Measurements from ENCODE around the gene SESN1.
A peak's percentile ranks its signal among the peaks of the same experiment; 100 is the strongest.
"Not testable (repeated sequence)": the region's sequence is repeated elsewhere in the genome, so short reads cannot be mapped to it uniquely, and the experiment has no call there.

SESN1 gene

GRCh38 chr6:109094416-109095035 is at the start of gene SESN1:
TSS of gene SESN1 (minus strand) at chr6:109094846. CDS start at chr6:109094073, 773 bp downstream.
- peak; percentile 84 to 92 for DNase-seq (ENCODE audit: low read depth in 2 of 2)

GRCh38 chr6:109143191-109143590 is 48.5 kb upstream of the SESN1 start:
- DNase-seq (ENCODE audit: low read depth in 2 of 2): no peak

GRCh38 chr6:109142067-109142466 is 47.4 kb upstream of the SESN1 start:
- DNase-seq (ENCODE audit: low read depth in 2 of 2): not testable (repeated sequence)

GRCh38 chr6:109139109-109139508 is 44.5 kb upstream of the SESN1 start:
- no peak for DNase-seq (ENCODE audit: low read depth in 2 of 2)

- DNase-seq (ENCODE audit: low read depth in 2 of 2): not testable (repeated sequence)
Observed at GRCh38 chr6:109136530-109136929, 41.9 kb upstream of the SESN1 start.

GRCh38 chr6:109136039-109136438 is 41.4 kb upstream of the SESN1 start:
- DNase-seq (ENCODE audit: low read depth in 2 of 2): not testable (repeated sequence)

GRCh38 chr6:109135600-109135999 is 41.0 kb upstream of the SESN1 start:
- not testable (repeated sequence) for DNase-seq (ENCODE audit: low read depth in 2 of 2)

GRCh38 chr6:109130065-109130464 is 35.4 kb upstream of the SESN1 start:
- no peak for DNase-seq (ENCODE audit: low read depth in 2 of 2)

- DNase-seq (ENCODE audit: low read depth in 2 of 2): no peak
Observed at GRCh38 chr6:109125504-109125903, 30.9 kb upstream of the SESN1 start.

GRCh38 chr6:109124219-109124618 is 29.6 kb upstream of the SESN1 start:
- DNase-seq (ENCODE audit: low read depth in 2 of 2): no peak

- DNase-seq (ENCODE audit: low read depth in 2 of 2): no peak
Observed at GRCh38 chr6:109121411-109121810, 26.8 kb upstream of the SESN1 start.

- no peak for DNase-seq (ENCODE audit: low read depth in 2 of 2)
Observed at GRCh38 chr6:109118871-109119354, 24.3 kb upstream of the SESN1 start.

GRCh38 chr6:109118337-109118736 is 23.7 kb upstream of the SESN1 start:
- no peak for DNase-seq (ENCODE audit: low read depth in 2 of 2)

GRCh38 chr6:109117346-109118035 is 22.8 kb upstream of the SESN1 start:
- DNase-seq (ENCODE audit: low read depth in 2 of 2): no peak

GRCh38 chr6:109112663-109113062 is 18.0 kb upstream of the SESN1 start:
- DNase-seq (ENCODE audit: low read depth in 2 of 2): not testable (repeated sequence)

GRCh38 chr6:109109663-109110062 is 15.0 kb upstream of the SESN1 start:
- DNase-seq (ENCODE audit: low read depth in 2 of 2): not testable (repeated sequence)

- DNase-seq (ENCODE audit: low read depth in 2 of 2): no peak
Observed at GRCh38 chr6:109105681-109106080, 11.0 kb upstream of the SESN1 start.

- DNase-seq (ENCODE audit: low read depth in 2 of 2): no peak
Observed at GRCh38 chr6:109104512-109104911, 9.9 kb upstream of the SESN1 start.

- DNase-seq (ENCODE audit: low read depth in 2 of 2): no peak
Observed at GRCh38 chr6:109103942-109104341, 9.3 kb upstream of the SESN1 start.

GRCh38 chr6:109102762-109103161 is 8.1 kb upstream of the SESN1 start:
- DNase-seq (ENCODE audit: low read depth in 2 of 2): no peak

- no peak for DNase-seq (ENCODE audit: low read depth in 2 of 2)
Observed at GRCh38 chr6:109097661-109098060, 3.0 kb upstream of the SESN1 start.

- no peak for DNase-seq (ENCODE audit: low read depth in 2 of 2)
Observed at GRCh38 chr6:109096208-109096607, 1.6 kb upstream of the SESN1 start.

GRCh38 chr6:109095835-109096084 is 1.1 kb upstream of the SESN1 start:
- no peak for DNase-seq (ENCODE audit: low read depth in 2 of 2)

Measured in stimulated activated CD4-positive, alpha-beta T cell treated with anti-CD3 and anti-CD28 coated beads, Interleukin-15, amount 100 ng/mL, for 48 hours (primary cell).